Stimulated activated CD8-positive, alpha-beta memory T cell treated with anti-CD3 and anti-CD28 coated beads, Interleukin-12 subunit alpha, Interleukin-12 subunit beta, amount 100 ng/mL, for 24 hours (primary cell): ENCODE results near the gene FCER1G.

ENCODE experiments used
- DNase-seq: peaks from one replicate; pipeline ENCODE4 v3.0.0-alpha.2; 2020; ENCODE audit errors: extremely low read depth

FCER1G gene

DNA sequence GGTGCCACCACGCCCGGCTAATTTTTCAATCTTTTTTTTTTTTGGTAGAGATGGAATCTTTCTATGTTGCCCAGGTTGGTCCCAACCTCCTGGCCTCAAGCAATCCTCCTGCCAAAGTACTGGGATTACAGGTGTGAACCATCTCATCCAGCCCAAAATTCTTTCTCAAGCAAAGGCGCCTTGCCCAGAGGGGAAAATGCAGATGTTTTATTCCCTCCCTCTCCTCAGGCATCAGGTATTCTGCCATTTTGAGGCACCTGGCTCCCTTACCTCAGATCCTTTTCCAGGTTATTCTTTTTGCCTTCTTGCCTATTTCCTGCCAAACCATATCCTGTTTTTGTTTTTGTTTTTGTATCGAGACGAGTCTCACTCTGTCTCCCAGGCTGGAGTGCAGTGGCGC is 26.7 kb upstream of the FCER1G start:
- no peak for DNase-seq

DNA sequence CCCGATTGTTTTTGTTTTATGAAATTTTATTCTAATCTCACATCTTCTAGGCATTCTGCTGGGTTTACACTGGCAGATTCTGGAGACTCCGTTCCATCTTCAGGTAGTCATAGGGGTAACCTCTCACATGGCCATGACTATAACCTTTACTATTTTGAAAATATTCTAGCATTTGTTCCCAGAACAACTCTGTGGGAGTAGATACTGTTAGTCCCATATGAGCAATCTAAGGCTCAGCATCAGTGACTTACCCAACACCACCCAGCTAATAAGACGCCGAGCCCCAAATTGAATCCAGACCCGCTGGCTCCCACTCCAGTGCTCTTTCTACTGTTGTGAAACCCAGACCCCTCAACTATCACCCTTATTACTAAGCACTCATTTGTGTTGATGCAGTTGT is 26.1 kb upstream of the FCER1G start:
- DNase-seq = no peak

DNA sequence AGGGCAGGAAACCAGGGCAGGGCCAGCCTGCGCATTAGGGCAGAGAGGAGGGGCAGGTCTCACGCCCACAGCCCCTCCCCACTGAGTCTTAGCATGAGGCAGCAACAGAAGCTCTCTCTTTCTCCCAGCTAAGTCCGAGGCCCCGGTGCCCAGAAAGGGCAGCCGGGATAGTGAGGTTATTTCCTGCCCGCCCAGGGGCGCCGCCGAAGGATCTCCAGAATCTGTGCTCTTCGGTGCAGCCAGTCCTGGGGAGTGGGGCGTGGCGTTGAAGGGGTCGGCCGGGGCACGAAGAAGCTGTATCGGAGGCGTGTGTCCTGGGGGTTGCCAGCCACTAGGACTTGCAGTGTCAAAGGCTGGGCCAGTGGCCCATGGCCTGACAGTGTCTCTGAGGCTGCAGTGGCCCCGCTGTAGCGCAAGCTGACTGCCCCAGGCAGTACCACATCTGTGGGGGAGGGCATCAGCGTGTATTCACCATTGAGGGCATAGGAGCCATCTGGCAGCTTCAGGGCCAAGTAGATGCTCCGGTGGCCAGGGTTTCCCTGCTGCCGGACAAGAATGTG is 24.1 kb upstream of the FCER1G start:
- no peak for DNase-seq

DNA sequence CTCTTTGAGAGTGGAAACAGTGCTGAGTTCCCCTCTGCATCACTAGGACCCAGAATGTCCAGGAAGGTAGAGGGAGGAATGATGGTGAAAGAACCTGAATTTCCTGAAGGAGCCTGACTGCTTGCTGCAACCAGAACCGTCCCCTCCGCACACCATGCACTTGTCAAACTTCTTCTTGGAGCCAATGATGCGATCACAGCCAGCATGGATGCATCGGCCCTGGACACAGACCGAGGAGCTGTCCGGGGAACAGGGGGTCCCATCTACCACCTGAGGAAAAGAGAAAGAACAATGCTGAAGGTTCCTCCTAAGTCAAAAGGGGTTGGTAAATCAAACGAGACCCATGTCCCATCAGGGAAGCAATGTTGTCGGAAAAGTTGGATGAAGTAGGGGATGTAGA is 23.1 kb upstream of the FCER1G start:
- DNase-seq = no peak

DNA sequence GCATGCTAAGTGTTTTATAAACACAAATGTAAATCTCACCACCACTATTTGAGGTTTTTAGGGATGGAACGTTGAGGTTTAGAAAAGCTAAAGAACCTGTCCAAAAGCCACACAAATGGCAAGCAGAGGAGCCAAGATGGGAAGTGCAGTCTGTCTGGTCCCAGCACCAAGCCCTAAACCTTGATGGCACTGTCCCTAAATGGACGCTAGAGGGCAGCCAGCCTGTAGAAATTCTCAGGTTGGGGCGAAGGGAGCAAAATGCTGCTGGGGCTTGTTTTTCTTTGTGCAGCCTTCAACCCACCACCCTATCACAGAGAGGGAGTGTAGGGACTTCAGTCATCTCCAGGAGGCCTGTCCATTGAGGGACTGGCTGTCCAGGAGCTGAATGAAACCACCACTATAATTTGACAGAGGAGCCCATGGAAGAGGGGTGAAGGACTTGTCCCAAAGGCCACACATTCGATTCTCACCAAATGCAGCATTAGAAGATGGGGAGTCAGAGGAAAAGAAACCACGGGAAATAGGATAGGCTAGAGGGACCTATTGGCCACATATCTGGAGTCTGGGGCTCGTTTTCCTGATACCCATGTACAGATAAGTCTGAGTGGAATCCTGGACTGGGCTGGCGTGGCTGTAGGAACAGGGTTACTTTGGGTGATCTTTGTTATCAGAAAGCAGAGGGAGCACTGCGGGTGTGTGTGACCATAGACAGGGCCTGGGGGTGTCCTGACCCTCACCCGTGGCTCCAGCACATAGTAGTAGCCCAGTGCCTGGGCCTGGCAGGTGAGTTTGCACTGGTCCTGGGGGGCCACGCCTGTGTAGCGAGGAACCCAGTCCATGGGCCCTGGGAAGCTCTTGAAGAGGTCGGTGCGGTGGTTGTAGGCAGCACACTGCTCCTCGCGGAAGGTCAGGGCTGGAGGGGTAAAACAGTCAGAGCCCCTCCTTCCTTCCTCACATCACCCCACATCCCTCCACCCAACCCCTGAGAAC is 22.3 kb upstream of the FCER1G start:
- DNase-seq = peak; percentile 23

DNA sequence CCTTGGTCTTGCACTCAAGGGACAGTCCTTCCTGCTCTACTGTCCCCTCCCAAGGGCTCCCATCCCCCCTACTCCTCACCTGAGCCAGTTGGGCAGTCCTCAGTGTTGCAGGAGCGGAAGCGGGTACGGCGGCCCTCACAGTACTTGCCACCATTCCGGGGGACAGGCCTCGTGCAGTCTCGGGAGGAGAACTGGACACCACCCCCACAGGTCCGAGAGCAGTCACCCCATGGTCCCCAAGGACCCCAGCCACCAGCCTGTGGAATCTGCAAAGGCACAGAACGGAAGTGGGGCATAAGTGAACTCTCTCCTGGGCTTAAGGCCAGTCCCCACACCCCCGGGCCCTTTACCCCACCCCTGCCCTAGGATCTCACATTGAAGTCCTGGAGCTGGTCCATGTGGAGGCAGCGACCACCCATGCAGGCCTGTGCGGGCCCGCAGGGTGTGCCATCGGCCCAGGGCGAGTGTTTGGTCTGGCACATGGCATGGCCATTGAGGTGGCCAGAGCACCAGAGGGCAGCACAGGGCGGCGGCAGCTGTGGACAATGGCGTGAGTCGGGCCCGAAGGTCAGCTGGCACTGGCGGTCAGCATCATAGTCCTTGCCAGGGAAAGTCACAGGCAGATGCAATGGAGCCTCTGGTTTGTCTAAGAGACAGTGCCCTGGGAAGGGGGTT is 21.4 kb upstream of the FCER1G start:
- DNase-seq = no peak

DNA sequence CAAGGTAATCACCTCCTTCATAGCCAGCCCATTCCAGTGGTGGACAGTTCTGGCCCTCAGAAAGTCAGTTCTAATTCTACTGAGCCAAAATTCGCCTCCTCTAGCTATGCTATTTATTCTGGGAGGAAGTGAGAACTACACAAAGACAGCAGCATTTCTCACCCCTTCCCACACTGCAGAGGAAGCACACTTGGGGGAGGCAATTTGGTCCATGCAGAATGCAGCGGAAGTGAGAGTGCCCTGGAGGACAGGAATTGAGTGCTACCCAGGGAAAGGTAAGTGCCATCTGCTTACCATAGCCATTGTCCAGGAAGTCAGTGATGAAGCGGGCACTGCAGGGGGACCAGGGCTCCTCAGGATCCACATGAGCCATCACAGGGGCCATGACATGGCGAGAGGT is 19.9 kb upstream of the FCER1G start:
- DNase-seq = no peak

DNA sequence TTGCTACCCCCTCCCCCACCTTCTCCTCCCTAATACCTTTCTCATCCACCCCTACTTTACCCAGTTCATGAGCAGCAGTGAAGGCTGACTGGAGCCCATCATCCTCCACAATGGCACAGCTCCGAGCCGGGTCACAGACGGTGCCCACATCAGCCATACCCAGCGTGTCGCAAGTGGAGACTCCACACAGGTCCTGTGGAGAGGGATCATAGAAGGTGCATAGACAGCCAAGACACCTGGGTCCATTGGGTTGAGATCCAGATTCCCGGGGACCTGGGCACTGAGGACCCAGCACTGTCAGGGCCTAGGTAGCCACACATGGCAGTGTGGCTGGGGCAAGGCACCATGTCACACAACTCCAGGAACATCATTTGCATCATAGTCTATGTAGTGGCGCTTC is 19.0 kb upstream of the FCER1G start:
- DNase-seq = no peak

DNA sequence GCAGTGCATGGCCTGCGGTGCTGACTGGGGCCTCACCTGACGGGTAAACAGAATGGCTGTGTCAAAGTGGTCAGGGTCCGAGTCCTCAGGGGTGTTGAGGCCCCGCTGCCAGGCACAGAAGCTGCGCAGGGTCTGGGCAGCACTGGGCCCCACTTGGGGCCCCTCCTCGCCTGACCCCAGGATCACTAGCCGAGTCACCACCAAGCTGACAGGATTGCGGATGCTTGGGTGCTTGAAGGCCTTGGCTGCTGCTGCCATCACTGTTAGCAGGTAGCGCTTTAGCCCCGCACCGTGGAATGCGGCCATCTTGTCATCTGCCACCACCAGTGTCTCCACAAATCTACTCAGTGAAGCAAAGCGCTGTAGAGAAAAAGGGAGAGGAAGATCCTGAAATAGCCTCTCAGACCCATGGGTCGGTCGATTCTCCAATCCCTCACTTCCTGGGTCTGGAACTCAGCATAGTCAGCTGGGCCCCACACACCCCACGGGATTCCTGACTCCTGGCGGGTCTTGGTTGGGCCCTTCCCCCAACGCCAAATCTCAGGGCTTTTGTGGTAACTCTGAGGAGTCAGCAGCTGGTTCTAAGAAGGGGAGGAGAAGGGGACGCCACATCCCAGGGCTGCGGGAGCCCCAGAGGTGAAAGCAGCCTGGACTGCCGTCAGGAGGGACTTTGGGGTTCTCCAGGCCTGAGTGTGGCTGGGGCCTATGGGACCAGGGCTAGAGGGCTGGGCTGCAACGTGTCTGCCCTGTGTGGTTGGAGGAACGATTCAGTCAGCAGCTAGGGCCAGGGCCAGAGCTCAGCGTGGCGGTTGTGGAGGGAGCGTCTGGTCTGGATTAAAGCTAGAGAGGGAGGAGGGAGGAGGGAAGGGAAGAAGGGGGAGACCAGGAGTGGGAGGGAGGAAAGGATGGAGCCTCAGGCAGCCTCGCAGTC is 18.3 kb upstream of the FCER1G start:
- DNase-seq = no peak

DNA sequence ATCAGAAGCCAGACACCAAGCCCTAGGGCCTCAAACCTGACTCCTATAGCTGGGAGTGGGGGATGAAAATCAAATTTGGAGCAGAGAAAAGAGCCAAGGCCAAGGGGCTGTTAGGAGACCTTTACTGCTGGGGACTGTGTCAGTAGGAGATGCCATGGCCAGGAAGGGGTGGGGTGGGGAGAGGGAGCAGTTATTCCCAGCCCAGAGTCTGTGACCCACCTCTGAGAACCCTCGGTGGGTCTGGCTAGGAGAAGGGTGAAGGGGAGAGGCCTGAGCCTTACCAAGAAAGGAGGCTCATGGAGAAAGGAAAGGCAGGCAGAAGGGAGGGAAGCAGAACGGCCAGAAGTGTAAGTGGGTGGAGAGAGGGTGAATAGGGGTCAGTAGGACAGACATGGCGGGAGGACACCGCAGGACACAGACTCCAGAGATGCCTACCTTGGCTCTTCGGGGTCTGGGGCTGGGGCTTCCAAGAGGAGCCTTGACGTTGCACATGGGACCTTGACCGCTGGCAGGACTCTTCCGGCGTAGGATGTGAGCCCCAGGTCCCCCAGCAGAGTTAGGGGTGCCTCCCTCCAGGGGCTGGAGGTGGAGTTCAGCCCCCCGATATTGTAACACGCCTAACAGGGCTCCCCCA is 17.4 kb upstream of the FCER1G start:
- no peak for DNase-seq

DNA sequence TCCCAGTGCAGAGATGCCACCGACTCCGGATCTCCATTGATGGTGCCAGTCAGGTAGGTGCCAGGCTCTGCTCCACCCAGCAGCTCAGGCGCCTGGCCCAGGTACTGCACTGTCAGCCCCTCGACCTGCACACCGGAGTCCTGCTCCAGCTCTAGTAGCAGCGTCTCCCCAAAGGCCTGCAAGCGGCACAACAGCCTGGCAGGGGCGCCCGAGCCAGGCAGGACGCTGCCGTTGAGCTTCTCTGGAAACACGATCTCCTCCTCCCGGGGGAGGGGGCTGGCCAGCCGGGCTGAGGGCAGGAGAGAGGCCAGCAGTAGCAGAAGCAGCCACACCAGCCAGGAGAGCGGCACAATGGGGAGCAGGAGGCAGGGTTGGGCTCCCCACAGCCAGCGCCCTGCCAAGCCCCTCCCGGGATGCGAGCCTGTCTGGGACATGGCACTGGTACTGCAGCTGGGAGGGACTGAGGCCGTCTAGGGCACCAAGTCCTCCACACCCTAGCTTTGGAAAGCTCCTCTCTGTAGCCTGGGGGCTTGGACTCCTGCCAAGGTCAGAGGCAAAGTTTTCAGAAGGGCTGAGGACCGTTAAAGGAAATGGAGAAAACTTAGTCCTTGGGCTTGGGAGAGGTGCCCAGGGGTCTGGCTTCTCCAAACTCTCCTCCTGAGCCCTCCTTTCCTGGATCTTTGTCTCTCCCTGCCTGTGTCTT is 16.8 kb upstream of the FCER1G start:
- no peak for DNase-seq

DNA sequence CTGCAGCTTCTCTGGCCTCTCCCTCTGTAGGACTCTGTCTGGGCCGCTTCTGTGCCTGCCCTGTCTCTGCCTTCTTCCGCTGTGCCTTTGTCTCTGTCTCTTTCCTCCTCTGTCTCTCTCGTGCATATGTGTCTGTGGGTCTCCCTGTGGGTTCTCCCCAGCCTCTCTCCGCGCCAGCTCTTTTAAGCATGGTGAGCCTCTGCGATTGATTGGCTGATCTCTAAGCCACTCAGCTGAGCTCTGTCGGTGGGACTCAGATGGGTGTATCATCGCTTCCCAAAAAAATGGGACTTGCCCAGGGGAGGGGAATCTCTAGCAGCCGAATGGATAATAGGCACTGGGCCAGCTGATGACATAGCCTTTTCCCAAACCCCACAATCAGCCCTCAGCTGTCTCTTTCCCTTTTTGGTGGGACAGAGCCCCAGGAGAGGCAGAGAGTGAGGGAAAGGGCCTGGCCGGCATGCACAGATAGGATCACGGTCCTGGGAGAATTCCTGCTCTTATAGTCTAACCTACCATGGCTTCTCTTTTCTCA is 16.1 kb upstream of the FCER1G start, which contains the start of gene ADAMTS4:
ADAMTS4 (minus strand) TSS at position 158 of the 535 bp plus-strand sequence. CDS start 427 bp downstream, outside the sequence.
- no peak for DNase-seq

DNA sequence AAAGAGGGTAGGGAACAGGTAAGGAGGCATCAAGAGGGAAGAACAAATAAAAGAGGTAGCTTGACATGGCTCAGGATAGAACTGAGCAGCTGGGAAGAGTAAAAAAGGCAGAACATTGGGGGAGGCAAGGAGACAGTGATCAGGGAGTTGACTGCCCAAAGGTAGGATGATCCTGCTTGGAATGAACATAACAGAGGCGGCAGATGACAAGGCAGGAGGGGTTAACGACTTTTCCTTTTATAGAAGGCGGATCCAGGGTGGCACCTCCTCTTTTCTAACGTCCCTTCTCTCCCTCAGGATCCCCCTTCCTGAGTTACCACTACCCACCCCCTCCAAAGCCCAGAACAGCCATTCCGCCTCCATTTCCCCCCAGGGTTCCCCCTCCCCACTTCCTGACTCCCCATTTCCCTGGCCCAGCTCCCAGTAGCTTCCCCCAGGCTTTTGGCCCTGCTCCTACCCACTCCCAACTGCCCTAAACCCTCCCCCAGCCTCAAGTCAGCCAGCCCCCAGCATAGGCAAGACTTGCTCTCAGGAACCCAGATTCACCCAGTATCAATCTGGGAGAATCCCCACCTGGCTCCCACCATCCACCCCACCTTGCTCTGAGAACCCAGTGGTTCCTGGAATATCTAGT is 15.5 kb upstream of the FCER1G start:
- no peak for DNase-seq

DNA sequence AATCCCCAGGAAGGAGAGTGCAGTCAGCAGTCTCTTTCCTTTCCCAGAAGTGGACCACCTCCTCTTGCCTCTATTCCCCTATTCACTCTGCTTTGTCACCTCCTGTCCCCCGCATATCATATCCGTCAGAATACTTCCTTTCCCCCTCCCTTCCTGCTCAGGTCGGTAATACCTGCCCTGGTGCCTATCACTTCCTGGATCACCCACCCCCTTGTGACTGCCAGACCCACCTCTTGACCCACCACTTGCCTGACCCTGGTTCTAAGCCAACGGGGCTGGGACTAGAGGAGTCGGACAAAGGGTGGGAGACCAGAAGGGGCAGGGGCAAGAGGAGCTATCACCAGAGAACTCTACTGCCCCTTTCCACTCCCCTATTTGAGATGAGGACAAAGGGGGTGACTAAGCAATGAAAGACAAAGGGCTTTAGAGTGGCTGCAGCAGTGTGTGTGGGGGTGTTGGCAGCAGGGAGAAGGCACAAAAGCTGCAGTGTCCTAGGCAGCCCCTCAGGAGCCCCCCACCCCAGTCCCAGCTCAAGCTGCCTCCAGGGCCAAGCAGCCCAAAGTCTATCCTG is 14.6 kb upstream of the FCER1G start:
- DNase-seq = no peak

DNA sequence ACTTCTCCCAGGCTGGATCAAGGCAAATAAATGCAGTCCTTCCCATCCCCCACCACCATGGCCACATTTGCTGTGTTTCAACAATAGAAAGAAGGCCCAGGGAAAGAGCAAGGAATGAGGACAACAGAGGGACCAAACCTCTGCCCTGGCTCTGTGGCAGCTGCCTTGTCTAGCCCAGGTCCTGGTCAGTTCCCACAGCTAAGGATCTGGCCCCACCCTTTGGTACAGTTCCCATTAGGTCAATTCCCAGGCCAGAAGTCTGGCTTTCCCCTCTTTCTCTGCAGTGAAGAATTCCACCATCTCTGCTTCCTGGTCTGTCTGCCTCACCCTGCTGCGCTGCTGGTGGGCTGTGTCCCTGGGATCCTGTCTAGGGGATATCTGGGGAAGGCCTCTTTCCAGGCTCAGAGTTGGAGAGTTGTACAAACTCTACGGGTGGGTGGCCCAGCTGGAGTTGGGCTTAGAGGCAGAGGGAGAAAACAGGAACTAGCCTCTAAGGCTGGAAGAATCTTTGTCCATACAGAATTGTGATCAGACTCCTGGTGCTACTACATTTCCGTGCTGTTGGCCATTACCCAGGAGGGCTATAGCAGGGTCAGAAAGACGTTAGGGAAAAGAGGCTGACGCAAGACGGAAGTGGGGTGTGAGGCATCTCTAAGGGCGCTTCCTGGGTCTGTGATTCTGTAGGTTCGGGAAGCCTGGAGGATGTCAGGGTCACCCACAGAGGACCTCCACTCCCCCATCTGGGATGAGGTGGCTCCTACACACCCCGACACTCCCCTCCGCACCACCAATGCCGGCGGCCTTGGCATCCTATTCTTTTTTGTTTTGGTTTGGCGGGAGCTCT is 13.9 kb upstream of the FCER1G start:
- no peak for DNase-seq

DNA sequence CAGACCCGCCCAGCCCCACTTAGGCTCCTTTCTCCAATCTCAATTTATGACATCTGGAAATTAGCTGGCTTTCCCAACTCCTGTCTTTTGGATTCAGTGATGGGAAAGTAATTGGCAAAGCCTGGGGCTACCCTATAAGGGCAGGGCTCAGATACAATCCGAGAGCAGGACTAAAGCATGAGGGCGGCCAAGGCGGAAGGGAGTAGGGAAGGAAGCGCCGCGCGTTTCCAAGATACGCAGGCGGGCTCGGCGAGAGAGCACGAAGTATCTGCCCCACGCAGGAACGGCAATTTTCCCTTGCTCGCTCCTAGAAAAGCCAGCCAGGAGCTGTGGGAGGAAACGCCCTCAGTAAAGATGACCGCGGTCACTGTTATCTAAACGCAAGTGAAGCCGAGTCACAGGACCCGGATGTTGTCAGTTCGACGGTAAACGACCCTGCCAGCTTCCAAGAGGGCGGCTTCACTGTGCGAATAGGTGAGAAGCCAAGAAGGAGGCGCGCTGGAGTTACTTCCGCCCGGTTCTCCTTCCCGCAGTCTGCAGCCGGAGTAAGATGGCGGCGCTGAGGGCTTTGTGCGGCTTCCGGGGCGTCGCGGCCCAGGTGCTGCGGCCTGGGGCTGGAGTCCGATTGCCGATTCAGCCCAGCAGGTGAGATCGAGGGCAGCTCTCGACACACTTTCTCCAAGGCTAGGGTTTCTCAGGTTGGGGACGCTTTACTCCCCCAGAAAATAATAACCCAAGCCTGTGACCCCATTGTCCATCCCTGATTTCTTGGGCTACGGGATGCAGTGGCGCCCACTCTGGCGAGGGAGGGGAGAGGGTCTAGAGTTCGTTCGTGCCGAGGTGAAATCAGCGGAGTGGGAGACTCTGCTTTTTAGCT is 13.0 kb upstream of the FCER1G start, which contains the start of gene NDUFS2:
NDUFS2 (plus strand) TSS at position 532 of the 877 bp plus-strand sequence; CDS start at position 551, 19 bp downstream.
- DNase-seq = peak; percentile 88
